ENCODE data around the gene RCOR3.

DNA sequence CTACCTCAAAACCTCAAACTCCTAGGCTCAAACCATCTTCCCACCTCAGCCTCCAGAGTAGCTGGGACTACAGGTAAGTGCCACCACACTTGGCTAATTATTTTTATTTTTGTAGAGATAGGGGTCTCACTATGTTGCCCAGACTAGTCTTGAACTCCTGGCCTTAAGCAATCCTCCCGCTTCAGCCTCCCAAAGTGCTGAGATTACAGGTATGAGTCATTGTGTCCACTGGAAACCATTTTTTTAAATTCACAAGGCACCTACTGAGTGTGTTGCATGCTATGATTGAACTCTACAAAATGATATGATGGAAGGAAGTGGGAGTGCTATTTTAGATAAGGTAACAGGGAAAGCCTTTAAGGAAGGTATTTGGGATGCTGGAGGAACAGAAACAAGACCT lies 41.8 kb upstream of the RCOR3 start:
- TF ChIP-seq, protein P1, sequence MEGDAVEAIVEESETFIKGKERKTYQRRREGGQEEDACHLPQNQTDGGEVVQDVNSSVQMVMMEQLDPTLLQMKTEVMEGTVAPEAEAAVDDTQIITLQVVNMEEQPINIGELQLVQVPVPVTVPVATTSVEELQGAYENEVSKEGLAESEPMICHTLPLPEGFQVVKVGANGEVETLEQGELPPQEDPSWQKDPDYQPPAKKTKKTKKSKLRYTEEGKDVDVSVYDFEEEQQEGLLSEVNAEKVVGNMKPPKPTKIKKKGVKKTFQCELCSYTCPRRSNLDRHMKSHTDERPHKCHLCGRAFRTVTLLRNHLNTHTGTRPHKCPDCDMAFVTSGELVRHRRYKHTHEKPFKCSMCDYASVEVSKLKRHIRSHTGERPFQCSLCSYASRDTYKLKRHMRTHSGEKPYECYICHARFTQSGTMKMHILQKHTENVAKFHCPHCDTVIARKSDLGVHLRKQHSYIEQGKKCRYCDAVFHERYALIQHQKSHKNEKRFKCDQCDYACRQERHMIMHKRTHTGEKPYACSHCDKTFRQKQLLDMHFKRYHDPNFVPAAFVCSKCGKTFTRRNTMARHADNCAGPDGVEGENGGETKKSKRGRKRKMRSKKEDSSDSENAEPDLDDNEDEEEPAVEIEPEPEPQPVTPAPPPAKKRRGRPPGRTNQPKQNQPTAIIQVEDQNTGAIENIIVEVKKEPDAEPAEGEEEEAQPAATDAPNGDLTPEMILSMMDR (IDR thresholded peaks at IDR 0.05) = no peak
- TF ChIP-seq POLR2A (IDR thresholded peaks at IDR 0.05) = no peak
